CD4-positive, alpha-beta T cell (primary cell): ENCODE results near the gene SNX13. TPM values are rescaled to one million over a fixed set of nuclear protein-coding genes. Genes with fewer than 3 reads are reported as not detected.

Experiments
- ATAC-seq: fragments of 200-7000 bp; cut with Tn5 transposase; one replicate; pipeline ENCODE4 v1.10.0; 2022; ENCODE audit warnings: mild to moderate bottlenecking; ENCODE audit not compliant: poor library complexity
- CTCF ChIA-PET: fragments of 350-600 bp; sonication (Branson Sonifier 250); formaldehyde crosslinking; loops from one replicate; lab custom pipeline; 2021; ENCODE audit warnings: antibody characterized with exemption, inconsistent platforms; lab: Charles Lee
- POLR2A ChIA-PET: fragments of 350-600 bp; sonication (Branson Sonifier 250); formaldehyde crosslinking; loops from one replicate; lab custom pipeline; 2021; ENCODE audit warnings: antibody characterized with exemption, inconsistent platforms; lab: Charles Lee
- DNase-seq, 14 experiments: peaks; one replicate each; pipeline ENCODE4 v3.0.0-alpha.2; 2013 to 2020; ENCODE audit warnings: mixed read lengths in 2 of 14
- H3K27ac ChIP-seq, 2 donors: one replicate each; pipeline versions ENCODE4 v1.5.1 to v1.7.0; 2013; ENCODE audit warnings: low read length in 2 of 2, low read depth in 1 of 2, mild to moderate bottlenecking in 1 of 2
- H3K27me3 ChIP-seq, 2 experiments: 1 replicate in 1 of 2; 2 replicates in 1 of 2; pipeline versions ENCODE4 v1.6.1 to v1.7.0; 2013; ENCODE audit warnings: low read length in 2 of 2, control low read depth in 1 of 2, mild to moderate bottlenecking in 1 of 2, moderate library complexity in 1 of 2; ENCODE audit not compliant: insufficient read depth in 2 of 2, control insufficient read depth in 1 of 2
- H3K36me3 ChIP-seq: one replicate; pipeline ENCODE4 v1.6.1; 2013; ENCODE audit warnings: low read length, control low read depth; ENCODE audit not compliant: insufficient read depth
- H3K4me1 ChIP-seq: one replicate; pipeline ENCODE4 v1.6.1; 2013; ENCODE audit warnings: low read length, control low read depth; ENCODE audit not compliant: insufficient read depth
- H3K4me3 ChIP-seq: one replicate; pipeline ENCODE4 v1.5.1; 2013; ENCODE audit warnings: mild to moderate bottlenecking, low read length, moderate library complexity
- H3K9me3 ChIP-seq, 2 experiments: 1 replicate in 1 of 2; 2 replicates in 1 of 2; pipeline versions ENCODE4 v1.6.1 to v1.7.0; 2013; ENCODE audit warnings: low read length in 2 of 2, mild to moderate bottlenecking in 2 of 2, control low read depth in 1 of 2, moderate library complexity in 1 of 2; ENCODE audit not compliant: control insufficient read depth in 1 of 2, insufficient read depth in 1 of 2
- H3K27ac Mint-ChIP-seq: one replicate; pipeline ENCODE4 v1.8.0; 2020; ENCODE audit warnings: mixed read lengths
- H3K27me3 Mint-ChIP-seq: one replicate; pipeline ENCODE4 v1.8.0; 2021; ENCODE audit warnings: mixed read lengths
- H3K36me3 Mint-ChIP-seq: one replicate; pipeline ENCODE4 v1.8.0; 2021; ENCODE audit warnings: low read depth, mixed read lengths
- H3K4me1 Mint-ChIP-seq: one replicate; pipeline ENCODE4 v1.8.0; 2021; ENCODE audit warnings: low read depth, mixed read lengths
- H3K4me3 Mint-ChIP-seq: one replicate; pipeline ENCODE4 v1.8.0; 2020; ENCODE audit warnings: mild to moderate bottlenecking, mixed read lengths
- H3K9me3 Mint-ChIP-seq: one replicate; pipeline ENCODE4 v1.8.0; 2020; ENCODE audit warnings: mixed read lengths
- intact Hi-C, 2 experiments: fragments of 100-400 bp; cut with DNase I in 1 of 2; cut with micrococcal nuclease in 1 of 2; formaldehyde crosslinking; loops; one replicate each; pipeline versions ENCODE4 v1.15.1 to v1.9.0; 2023 to 2025; cut with DNase I, micrococcal nuclease
- total RNA-seq, 174 experiments: library from RNA in 2 of 174; stranded (reverse) in 2 of 174; gene quantifications; one replicate each; pipeline ENCODE4 v1.2.3 and lab custom pipeline; 2021 to 2026
- TF ChIP-seq, protein P1 (sequence below): fragments of 200-600 bp; IDR thresholded peaks from one replicate; pipeline ENCODE4 v1.8.0; 2022; ENCODE audit warnings: antibody characterized with exemption, mild to moderate bottlenecking

Gene SNX13
- total RNA-seq, 2 experiments from 2014 or later = 24.0 to 25.8 TPM

DNA sequence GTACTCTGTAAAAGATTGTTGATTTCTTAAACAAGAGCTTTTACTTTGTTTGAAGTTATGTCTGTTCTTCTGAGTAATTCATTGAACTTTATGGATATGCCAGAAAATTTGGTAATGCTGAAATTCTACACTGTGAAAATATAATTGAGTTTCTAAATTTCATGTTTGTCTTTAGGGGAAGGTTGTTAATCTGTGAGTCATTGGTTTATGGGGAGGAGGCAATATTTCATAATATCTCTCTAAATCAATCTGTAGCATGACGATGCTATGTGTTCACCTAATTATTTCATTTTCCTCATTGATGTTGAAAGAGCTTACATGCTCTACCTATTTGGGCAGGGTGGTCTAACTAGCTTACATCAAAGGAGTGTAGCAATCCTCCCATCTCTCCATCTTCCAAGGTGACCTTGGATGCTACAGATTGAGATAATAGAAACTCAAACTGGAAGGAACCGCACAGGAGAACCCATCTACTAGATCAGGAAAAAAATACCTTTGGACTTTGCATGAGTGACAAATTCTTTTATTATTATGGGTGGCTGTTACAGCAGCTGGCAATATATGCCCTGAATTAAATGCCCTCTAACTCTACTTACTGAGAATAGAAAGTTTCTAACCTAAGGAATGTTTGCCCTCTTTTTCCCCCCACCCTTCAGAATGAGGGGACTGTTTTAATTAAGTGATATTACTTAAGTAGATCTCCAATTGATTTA lies 8.4 kb upstream of the SNX13 start:
- intact Hi-C loops = no loop called here
- H3K9me3 Mint-ChIP-seq = no peaks in the 10 kb centered on the region
- Histone ChIP-seq H3K27ac (no peak overlapping the region), H3K27me3 (no peaks in the 10 kb centered on the region), H3K9me3 (no peaks in the 10 kb centered on the region), H3K4me3 (no peak overlapping the region), H3K36me3 (no peaks in the 10 kb centered on the region), H3K4me1 (no peaks in the 10 kb centered on the region)
- TF ChIP-seq, protein P1, sequence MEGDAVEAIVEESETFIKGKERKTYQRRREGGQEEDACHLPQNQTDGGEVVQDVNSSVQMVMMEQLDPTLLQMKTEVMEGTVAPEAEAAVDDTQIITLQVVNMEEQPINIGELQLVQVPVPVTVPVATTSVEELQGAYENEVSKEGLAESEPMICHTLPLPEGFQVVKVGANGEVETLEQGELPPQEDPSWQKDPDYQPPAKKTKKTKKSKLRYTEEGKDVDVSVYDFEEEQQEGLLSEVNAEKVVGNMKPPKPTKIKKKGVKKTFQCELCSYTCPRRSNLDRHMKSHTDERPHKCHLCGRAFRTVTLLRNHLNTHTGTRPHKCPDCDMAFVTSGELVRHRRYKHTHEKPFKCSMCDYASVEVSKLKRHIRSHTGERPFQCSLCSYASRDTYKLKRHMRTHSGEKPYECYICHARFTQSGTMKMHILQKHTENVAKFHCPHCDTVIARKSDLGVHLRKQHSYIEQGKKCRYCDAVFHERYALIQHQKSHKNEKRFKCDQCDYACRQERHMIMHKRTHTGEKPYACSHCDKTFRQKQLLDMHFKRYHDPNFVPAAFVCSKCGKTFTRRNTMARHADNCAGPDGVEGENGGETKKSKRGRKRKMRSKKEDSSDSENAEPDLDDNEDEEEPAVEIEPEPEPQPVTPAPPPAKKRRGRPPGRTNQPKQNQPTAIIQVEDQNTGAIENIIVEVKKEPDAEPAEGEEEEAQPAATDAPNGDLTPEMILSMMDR = no peak
- no peaks in the 10 kb centered on the region for H3K36me3 Mint-ChIP-seq
- DNase-seq (no peak), ATAC-seq (no peak)
- peaks cover 23% of the 10 kb centered on the region for H3K4me1 Mint-ChIP-seq
- no peak overlapping the region for H3K27ac Mint-ChIP-seq
- no peak overlapping the region for H3K4me3 Mint-ChIP-seq
- ChIA-PET CTCF (no interaction called here), POLR2A (no interaction called here)
- peaks cover 4% of the 10 kb centered on the region for H3K27me3 Mint-ChIP-seq

DNA sequence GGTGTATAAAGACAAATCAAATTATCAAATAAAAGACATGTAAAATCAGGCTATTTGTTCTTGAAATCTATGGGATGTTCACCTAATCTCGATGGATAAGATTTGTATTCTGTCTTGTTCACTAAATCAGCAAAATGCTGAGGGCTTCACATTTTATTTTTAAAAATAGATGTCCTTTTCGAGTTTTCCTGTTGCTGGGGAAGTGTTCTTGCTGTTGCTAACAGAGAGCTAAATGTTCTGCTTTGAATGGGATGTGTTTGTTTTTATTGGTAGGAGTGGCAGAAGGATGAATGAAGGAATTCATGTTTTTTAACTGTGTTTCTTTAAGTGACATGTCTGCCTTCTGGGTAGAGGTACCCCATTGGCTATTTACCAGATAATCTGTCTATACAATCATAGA lies 7.3 kb upstream of the SNX13 start:
- intact Hi-C loops = no loop called here
- TF ChIP-seq, protein P1 = no peak
- CTCF ChIA-PET = no interaction called here

DNA sequence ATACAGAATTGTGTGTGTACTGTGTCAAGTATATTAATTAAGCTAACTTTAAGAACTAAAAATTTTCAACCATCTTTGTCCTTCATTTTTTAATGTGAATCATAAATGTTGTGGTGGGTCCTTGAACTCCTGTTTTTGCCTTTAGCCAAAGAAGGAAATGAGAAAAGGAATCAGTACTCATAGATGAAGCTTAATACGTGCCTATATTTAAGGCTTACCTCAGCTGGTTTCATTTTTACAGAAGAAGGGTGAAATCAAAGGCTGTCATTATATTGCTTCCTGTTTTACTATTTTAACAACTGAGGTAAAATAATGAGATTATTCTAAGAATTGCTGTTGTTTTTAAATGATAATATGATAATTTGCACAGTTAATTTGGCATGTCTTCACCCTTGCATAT lies 6.3 kb upstream of the SNX13 start:
- no peaks in the 10 kb centered on the region for H3K9me3 ChIP-seq
- H3K9me3 Mint-ChIP-seq = no peaks in the 10 kb centered on the region
- H3K36me3 Mint-ChIP-seq = no peaks in the 10 kb centered on the region
- intact Hi-C loops = no loop called here
- DNase-seq (peak in 3 of 14 experiments; percentile 17 to 52 (median 21)), ATAC-seq (peak; percentile 43)
- CTCF ChIA-PET = interaction anchor here (0.8 kb wide), 1 partner anchor 9 kb away, joined by 4 read pairs; no protein-coding TSS in a partner anchor
- H3K27me3 Mint-ChIP-seq = peaks cover 4% of the 10 kb centered on the region
- peak overlapping the region; percentile 19 for H3K4me3 ChIP-seq
- H3K27ac ChIP-seq = no peak overlapping the region
- H3K4me3 Mint-ChIP-seq = peak overlapping the region; percentile 80
- H3K4me1 Mint-ChIP-seq = peaks cover 25% of the 10 kb centered on the region
- no peaks in the 10 kb centered on the region for H3K36me3 ChIP-seq
- POLR2A ChIA-PET = interaction anchor here (0.9 to 1.0 kb wide), 2 partner anchors 10 to 13 kb away, joined by 3 to 5 read pairs; no protein-coding TSS in a partner anchor
- H3K27me3 ChIP-seq = no peaks in the 10 kb centered on the region
- H3K27ac Mint-ChIP-seq = no peak overlapping the region
- TF ChIP-seq, protein P1 = no peak
- no peaks in the 10 kb centered on the region for H3K4me1 ChIP-seq

More for the DNA sequence above, 7.3 kb upstream of the SNX13 start:
- no peaks in the 10 kb centered on the region for H3K36me3 ChIP-seq
- H3K27me3 Mint-ChIP-seq = peaks cover 4% of the 10 kb centered on the region
- POLR2A ChIA-PET = no interaction called here
- ATAC-seq (no peak), DNase-seq (no peak)
- no peak overlapping the region for H3K4me3 ChIP-seq
- H3K36me3 Mint-ChIP-seq = no peaks in the 10 kb centered on the region
- H3K27me3 ChIP-seq = no peaks in the 10 kb centered on the region
- H3K27ac Mint-ChIP-seq = no peak overlapping the region
- H3K4me1 Mint-ChIP-seq = peaks cover 22% of the 10 kb centered on the region
- H3K9me3 ChIP-seq = no peaks in the 10 kb centered on the region
- no peak overlapping the region for H3K27ac ChIP-seq
- H3K4me3 Mint-ChIP-seq = peak overlapping the region; percentile 63
- no peaks in the 10 kb centered on the region for H3K4me1 ChIP-seq
- no peaks in the 10 kb centered on the region for H3K9me3 Mint-ChIP-seq
